HUDEP-2 (cell line): ENCODE results near the gene SLC4A8.
A peak's percentile ranks its signal among the peaks of the same experiment; 100 is the strongest.

Source experiments
- DNase-seq, 76 experiments: peaks; one replicate each; lab custom pipeline; 2025; ENCODE audit not compliant: unreplicated experiment in 76 of 76; lab: John Stamatoyannopoulos, UW

Gene SLC4A8

GRCh38 chr12:51520576-51521325, 96.1 kb downstream of the SLC4A8 start:
- DNase-seq: no peak

- peak in 1 of 76 experiments; percentile 8 for DNase-seq
These were observed 97.1 kb downstream of the SLC4A8 start for GRCh38 chr12:51521554-51522276.

- peak in 32 of 76 experiments; percentile 1 to 74 (median 28) for DNase-seq
These were observed 98.1 kb downstream of the SLC4A8 start for GRCh38 chr12:51522696-51523095.

- peak in 17 of 76 experiments; percentile 4 to 42 (median 19) for DNase-seq
These were observed 99.8 kb downstream of the SLC4A8 start for GRCh38 chr12:51524386-51524901.

GRCh38 chr12:51525518-51525917, 100.9 kb downstream of the SLC4A8 start:
- no peak for DNase-seq

GRCh38 chr12:51527966-51528365, 103.3 kb downstream of the SLC4A8 start:
- DNase-seq: no peak

- DNase-seq: no peak
These were observed 104.4 kb downstream of the SLC4A8 start for GRCh38 chr12:51528852-51529650.

- no peak for DNase-seq
These were observed 105.0 kb downstream of the SLC4A8 start for GRCh38 chr12:51529651-51529970.

GRCh38 chr12:51530208-51530607, 105.6 kb downstream of the SLC4A8 start:
- no peak for DNase-seq

GRCh38 chr12:51531284-51531977, 106.8 kb downstream of the SLC4A8 start:
- DNase-seq: no peak

- DNase-seq: peak in 60 of 76 experiments; percentile 3 to 81 (median 48)
These were observed 107.4 kb downstream of the SLC4A8 start for GRCh38 chr12:51531978-51532497.

GRCh38 chr12:51533799-51534198, 109.2 kb downstream of the SLC4A8 start:
- no peak for DNase-seq

- no peak for DNase-seq
These were observed 109.8 kb downstream of the SLC4A8 start for GRCh38 chr12:51534216-51535074.

- no peak for DNase-seq
These were observed 111.5 kb downstream of the SLC4A8 start for GRCh38 chr12:51536159-51536558.

- no peak for DNase-seq
These were observed 113.5 kb downstream of the SLC4A8 start for GRCh38 chr12:51538149-51538548.

GRCh38 chr12:51538599-51538998, 114.0 kb downstream of the SLC4A8 start:
- DNase-seq: no peak

- DNase-seq: no peak
These were observed 116.4 kb downstream of the SLC4A8 start for GRCh38 chr12:51540996-51541395.

- DNase-seq: no peak
These were observed 121.5 kb downstream of the SLC4A8 start for GRCh38 chr12:51546097-51546496.

GRCh38 chr12:51547606-51548005, 123.0 kb downstream of the SLC4A8 start:
- DNase-seq: no peak
